Activated CD4-positive, alpha-beta T cell treated with anti-CD3 and anti-CD28 coated beads, Interleukin-2, amount 50 U/mL, for 1 hour (primary cell): Measurements from ENCODE around the gene SOD1.

ENCODE experiments used
- DNase-seq: peaks from one replicate; pipeline ENCODE4 v3.0.0-alpha.2; 2020

The SOD1 gene

GRCh38 chr21:31686272-31686915 lies 26.9 kb downstream of the SOD1 start:
- DNase-seq = no peak

GRCh38 chr21:31687108-31687507 lies 27.6 kb downstream of the SOD1 start:
- no peak for DNase-seq

GRCh38 chr21:31688603-31689368 lies 29.3 kb downstream of the SOD1 start:
- no peak for DNase-seq

- DNase-seq = no peak
Measured at GRCh38 chr21:31693222-31693621, 33.7 kb downstream of the SOD1 start.

GRCh38 chr21:31696424-31696823 lies 36.9 kb downstream of the SOD1 start:
- DNase-seq = no peak

GRCh38 chr21:31698461-31698860 lies 39.0 kb downstream of the SOD1 start:
- no peak for DNase-seq

- DNase-seq = no peak
Measured at GRCh38 chr21:31700040-31700439, 40.5 kb downstream of the SOD1 start.

- DNase-seq = no peak
Measured at GRCh38 chr21:31706562-31706961, 47.1 kb downstream of the SOD1 start.

GRCh38 chr21:31707499-31707898 lies 48.0 kb downstream of the SOD1 start:
- DNase-seq = no peak

- no peak for DNase-seq
Measured at GRCh38 chr21:31708541-31708940, 49.0 kb downstream of the SOD1 start.

- no peak for DNase-seq
Measured at GRCh38 chr21:31710586-31710985, 51.1 kb downstream of the SOD1 start.

- no peak for DNase-seq
Measured at GRCh38 chr21:31711326-31711725, 51.8 kb downstream of the SOD1 start.

- DNase-seq = no peak
Measured at GRCh38 chr21:31711745-31712285, 52.3 kb downstream of the SOD1 start.

GRCh38 chr21:31713115-31713514 lies 53.6 kb downstream of the SOD1 start:
- DNase-seq = no peak

- DNase-seq = no peak
Measured at GRCh38 chr21:31713973-31714740, 54.7 kb downstream of the SOD1 start.

- no peak for DNase-seq
Measured at GRCh38 chr21:31714741-31715365, 55.4 kb downstream of the SOD1 start.

GRCh38 chr21:31716106-31716505 lies 56.6 kb downstream of the SOD1 start:
- DNase-seq = no peak
